Nephron progenitor cell (in vitro differentiated cells): ENCODE results near the gene WDR1.
"Not testable (repeated sequence)": the region's sequence is repeated elsewhere in the genome, so short reads cannot be mapped to it uniquely, and the experiment has no call there.

Experiments used
- DNase-seq: peaks from one replicate; pipeline ENCODE4 v3.0.0; 2021
- H3K27ac Mint-ChIP-seq: 2 replicates; pipeline ENCODE4 v1.8.0; 2021; ENCODE audit warnings: mild to moderate bottlenecking, moderate library complexity, mixed read lengths
- H3K27me3 Mint-ChIP-seq: 2 replicates; pipeline ENCODE4 v1.8.0; 2021; ENCODE audit warnings: mild to moderate bottlenecking, low read depth, mixed read lengths; ENCODE audit not compliant: poor library complexity
- H3K36me3 Mint-ChIP-seq: 2 replicates; pipeline ENCODE4 v1.8.0; 2021; ENCODE audit warnings: low read depth, mixed read lengths
- H3K4me1 Mint-ChIP-seq: 2 replicates; pipeline ENCODE4 v1.8.0; 2021; ENCODE audit warnings: mixed read lengths
- H3K4me3 Mint-ChIP-seq: 2 replicates; pipeline ENCODE4 v1.8.0; 2021; ENCODE audit warnings: mild to moderate bottlenecking, moderate library complexity, mixed read lengths
- H3K9me3 Mint-ChIP-seq: 2 replicates; pipeline ENCODE4 v1.8.0; 2021; ENCODE audit warnings: mild to moderate bottlenecking, moderate library complexity, mixed read lengths
- TF ChIP-seq, protein P1 (sequence below): fragments of 200-600 bp; sonication (generic); IDR thresholded peaks from 2 replicates; pipeline ENCODE4 v1.5.0; 2021; ENCODE audit warnings: antibody characterized with exemption

WDR1 gene

DNA sequence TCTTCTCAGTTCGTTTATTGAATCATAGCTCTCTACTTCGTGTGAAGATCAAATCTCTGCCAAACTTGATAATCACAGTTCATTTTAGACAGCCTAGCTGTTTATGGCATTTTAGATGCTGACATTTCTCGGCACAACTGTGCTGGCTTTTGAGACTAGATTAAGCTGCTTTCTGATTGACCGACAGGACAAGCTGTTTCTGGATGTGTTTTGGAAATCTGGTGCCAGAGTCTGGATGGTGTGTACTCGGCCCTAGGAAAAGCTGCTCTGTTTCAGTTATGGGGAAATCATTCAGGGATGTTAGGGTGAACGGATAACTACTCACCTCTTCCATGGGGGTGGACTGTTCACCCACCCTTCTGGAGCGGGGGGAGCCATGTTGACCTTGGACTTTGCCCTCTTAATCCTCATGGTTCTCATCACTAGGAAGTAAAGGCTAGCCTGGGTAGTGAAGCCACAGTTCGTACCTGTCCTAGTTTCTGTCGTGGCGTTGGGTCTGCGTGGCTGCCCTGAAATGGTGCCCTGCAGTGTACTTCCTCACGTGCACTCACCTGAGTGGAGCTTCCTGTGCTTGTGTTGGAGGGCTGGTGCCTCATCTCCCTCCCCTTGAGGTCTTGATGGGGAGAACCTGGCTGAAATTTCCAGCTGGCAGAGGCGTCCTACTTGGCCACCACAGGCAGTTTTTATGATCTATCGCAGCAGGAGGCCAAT lies 13.7 kb upstream of the WDR1 start:
- Mint-ChIP-seq H3K27me3 (peaks cover 41% of the 10 kb centered on the region), H3K9me3 (peaks cover 8% of the 10 kb centered on the region), H3K36me3 (no peaks in the 10 kb centered on the region), H3K4me3 (no peak overlapping the region), H3K4me1 (no peaks in the 10 kb centered on the region), H3K27ac (no peak overlapping the region)
- TF ChIP-seq, protein P1, sequence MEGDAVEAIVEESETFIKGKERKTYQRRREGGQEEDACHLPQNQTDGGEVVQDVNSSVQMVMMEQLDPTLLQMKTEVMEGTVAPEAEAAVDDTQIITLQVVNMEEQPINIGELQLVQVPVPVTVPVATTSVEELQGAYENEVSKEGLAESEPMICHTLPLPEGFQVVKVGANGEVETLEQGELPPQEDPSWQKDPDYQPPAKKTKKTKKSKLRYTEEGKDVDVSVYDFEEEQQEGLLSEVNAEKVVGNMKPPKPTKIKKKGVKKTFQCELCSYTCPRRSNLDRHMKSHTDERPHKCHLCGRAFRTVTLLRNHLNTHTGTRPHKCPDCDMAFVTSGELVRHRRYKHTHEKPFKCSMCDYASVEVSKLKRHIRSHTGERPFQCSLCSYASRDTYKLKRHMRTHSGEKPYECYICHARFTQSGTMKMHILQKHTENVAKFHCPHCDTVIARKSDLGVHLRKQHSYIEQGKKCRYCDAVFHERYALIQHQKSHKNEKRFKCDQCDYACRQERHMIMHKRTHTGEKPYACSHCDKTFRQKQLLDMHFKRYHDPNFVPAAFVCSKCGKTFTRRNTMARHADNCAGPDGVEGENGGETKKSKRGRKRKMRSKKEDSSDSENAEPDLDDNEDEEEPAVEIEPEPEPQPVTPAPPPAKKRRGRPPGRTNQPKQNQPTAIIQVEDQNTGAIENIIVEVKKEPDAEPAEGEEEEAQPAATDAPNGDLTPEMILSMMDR, result no peak
- DNase-seq, result no peak

DNA sequence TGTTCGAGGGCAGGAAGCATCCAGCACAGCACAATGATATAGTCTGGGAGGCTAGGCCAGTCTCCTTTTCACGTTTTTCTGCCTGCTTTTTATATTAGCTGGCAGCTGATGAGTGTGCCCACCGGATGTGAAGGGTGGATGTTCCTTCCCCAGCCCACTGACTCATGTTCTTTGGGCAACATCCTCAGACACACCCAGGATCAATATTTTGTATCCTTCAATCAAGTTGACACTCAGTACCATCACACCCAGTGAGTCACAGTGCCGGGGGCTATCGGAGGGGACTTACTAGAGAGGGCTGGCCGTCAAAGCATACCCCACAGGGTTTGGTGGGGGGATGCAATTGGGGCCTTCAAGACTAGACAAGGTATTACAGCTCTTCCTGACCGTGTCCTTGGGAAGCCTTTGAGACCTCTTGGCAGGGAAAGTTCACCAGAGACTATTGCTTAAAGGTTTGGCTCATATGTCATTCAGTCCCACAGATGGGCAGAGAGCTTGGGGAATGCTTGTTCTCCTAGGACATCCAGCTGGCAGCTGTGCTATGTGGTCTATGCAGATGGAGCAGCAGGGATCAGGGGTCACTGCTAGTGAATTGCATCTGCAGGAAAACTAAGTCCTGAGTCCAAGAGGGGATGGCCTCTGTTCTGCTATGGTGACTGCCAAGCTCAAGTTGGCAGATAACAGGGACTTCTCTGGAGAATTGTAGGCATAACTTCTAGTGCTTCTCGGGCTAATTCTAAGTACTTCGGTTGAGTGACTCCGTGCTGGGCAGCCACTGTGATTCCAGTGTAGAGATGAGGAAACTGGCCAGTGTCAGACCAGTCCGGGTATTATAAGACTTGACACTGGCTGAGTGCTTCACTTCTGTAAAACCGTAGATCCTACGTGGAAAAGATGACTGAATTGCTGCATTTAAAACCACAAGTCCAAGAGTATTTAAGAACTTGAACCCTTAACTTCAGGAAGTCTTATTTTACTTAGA lies 12.9 kb upstream of the WDR1 start:
- H3K4me3 Mint-ChIP-seq, result no peak overlapping the region
- peaks cover 8% of the 10 kb centered on the region for H3K9me3 Mint-ChIP-seq
- DNase-seq, result no peak
- no peaks in the 10 kb centered on the region for H3K36me3 Mint-ChIP-seq
- H3K27me3 Mint-ChIP-seq, result peaks cover 41% of the 10 kb centered on the region
- TF ChIP-seq, protein P1, result no peak
- peaks cover 6% of the 10 kb centered on the region for H3K4me1 Mint-ChIP-seq
- H3K27ac Mint-ChIP-seq, result no peak overlapping the region

DNA sequence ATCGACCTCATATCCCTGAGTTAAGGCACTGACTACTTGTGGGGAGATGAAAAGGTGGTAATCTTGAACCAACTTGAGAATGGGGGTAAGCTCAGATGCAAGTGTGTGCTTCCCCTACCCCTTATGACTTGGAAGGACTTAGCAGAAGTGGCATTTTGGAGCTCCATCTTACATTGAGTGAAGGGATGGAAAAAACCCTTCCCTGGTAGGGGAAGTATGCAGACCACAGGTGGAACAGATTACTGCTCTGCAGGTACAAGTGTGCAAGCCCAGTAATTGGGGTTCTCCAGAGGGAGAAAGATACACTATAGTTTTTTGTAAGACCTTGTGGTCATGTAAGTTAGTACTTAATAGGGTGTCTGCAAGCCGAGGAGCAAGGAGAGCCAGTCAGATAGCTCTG lies 12.2 kb upstream of the WDR1 start:
- Mint-ChIP-seq H3K27me3 (peaks cover 37% of the 10 kb centered on the region), H3K27ac (no peak overlapping the region), H3K4me3 (no peak overlapping the region), H3K4me1 (peaks cover 13% of the 10 kb centered on the region), H3K36me3 (no peaks in the 10 kb centered on the region), H3K9me3 (peaks cover 3% of the 10 kb centered on the region)
- TF ChIP-seq, protein P1, result no peak
- no peak for DNase-seq

DNA sequence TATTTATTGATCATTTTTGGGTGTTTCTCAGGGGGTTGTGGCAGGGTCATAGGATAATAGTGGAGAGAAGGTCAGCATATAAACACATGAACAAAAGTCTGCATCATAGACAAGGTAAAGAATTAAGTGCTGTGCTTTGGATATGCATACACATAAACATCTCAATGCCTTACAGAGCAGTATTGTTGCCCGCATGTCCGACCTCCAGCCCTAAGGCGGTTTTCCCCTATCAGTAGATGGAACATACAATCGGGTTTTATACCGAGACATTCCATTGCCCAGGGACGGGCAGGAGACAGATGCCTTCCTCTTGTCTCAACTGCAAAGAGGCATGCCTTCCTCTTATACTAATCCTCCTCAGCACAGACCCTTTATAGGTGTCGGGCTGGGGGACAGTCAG lies 10.9 kb upstream of the WDR1 start:
- H3K36me3 Mint-ChIP-seq, H3K27ac Mint-ChIP-seq, H3K9me3 Mint-ChIP-seq, H3K4me3 Mint-ChIP-seq, DNase-seq: not testable (repeated sequence)
- H3K4me1 Mint-ChIP-seq, result peaks cover 25% of the 10 kb centered on the region
- peaks cover 27% of the 10 kb centered on the region for H3K27me3 Mint-ChIP-seq

DNA sequence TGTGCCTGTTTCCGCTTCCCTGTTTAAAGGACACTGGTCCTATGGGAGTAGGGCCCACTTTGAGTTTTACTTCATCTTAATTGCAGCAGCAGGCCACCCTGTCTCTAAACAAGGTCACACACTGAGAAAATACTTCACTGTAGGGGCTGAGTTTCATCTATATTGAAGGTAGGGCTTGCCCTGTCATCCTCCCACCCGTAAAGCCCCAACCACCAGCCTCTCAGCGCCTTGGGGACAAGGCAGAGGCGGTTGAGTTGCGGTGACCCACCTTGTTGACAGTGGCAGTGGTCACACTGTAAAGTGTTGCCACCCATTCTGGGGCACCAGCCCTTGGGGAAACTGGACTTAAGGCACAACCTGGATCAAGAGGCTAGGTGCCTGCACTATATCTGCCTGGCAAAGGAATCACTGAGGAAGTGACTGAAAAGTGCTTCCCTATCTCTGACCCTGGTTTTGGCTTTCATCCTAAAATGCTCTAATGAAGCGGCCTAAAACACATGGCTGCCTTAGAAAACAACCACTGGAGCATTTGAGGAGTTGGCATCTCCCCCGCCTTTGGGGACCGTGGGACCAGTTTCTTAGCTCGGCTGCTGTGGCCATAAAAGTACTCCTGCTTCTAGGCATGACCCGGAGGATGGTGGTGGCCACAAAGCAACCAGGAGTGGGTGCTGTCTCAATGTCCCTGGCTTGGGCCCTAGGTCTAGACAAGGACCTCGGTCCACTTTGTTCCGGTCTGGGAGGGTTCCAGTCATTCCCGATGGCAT lies 7.8 kb upstream of the WDR1 start:
- H3K4me3 Mint-ChIP-seq, result peak overlapping the region; percentile 36
- TF ChIP-seq, protein P1, result no peak
- no peaks in the 10 kb centered on the region for H3K36me3 Mint-ChIP-seq
- H3K9me3 Mint-ChIP-seq, result no peaks in the 10 kb centered on the region
- no peak overlapping the region for H3K27ac Mint-ChIP-seq
- DNase-seq, result no peak
- H3K4me1 Mint-ChIP-seq, result peaks cover 55% of the 10 kb centered on the region
- H3K27me3 Mint-ChIP-seq, result peaks cover 3% of the 10 kb centered on the region
